HG02885 (cell line): ENCODE data around the gene TNXB.
"Not testable (repeated sequence)": the region's sequence is repeated elsewhere in the genome, so short reads cannot be mapped to it uniquely, and the experiment has no call there.

ENCODE experiments used
- ATAC-seq: cut with Tn5 transposase; IDR thresholded peaks from one replicate; pipeline ENCODE4 v1.9.1; 2021; ENCODE audit warnings: mild to moderate bottlenecking; ENCODE audit not compliant: unreplicated experiment, poor library complexity

TNXB gene

GRCh38 chr6:32113386-32114352 lies 4.5 kb upstream of the TNXB start:
- no peak for ATAC-seq

GRCh38 chr6:32112431-32112980 lies 3.4 kb upstream of the TNXB start:
- no peak for ATAC-seq

GRCh38 chr6:32111424-32112066 lies 2.4 kb upstream of the TNXB start:
- no peak for ATAC-seq

GRCh38 chr6:32110632-32111031 lies 1.5 kb upstream of the TNXB start:
- no peak for ATAC-seq

- no peak for ATAC-seq
Observed at GRCh38 chr6:32109765-32110160, 625 bp upstream of the TNXB start.

GRCh38 chr6:32108727-32109113 lies 418 bp downstream of the TNXB start:
- ATAC-seq = no peak

- ATAC-seq = no peak
Observed at GRCh38 chr6:32108094-32108627, 977 bp downstream of the TNXB start.

- ATAC-seq = no peak
Observed at GRCh38 chr6:32107406-32107805, 1.7 kb downstream of the TNXB start.

- no peak for ATAC-seq
Observed at GRCh38 chr6:32105433-32105832, 3.7 kb downstream of the TNXB start.

GRCh38 chr6:32102255-32102654 lies 6.9 kb downstream of the TNXB start:
- ATAC-seq = no peak

GRCh38 chr6:32100251-32100650 lies 8.9 kb downstream of the TNXB start:
- ATAC-seq = not testable (repeated sequence)

- no peak for ATAC-seq
Observed at GRCh38 chr6:32097364-32097763, 11.8 kb downstream of the TNXB start.

- no peak for ATAC-seq
Observed at GRCh38 chr6:32096394-32097258, 12.5 kb downstream of the TNXB start.

- ATAC-seq = no peak
Observed at GRCh38 chr6:32096087-32096393, 13.1 kb downstream of the TNXB start.

- ATAC-seq = no peak
Observed at GRCh38 chr6:32095338-32096086, 13.6 kb downstream of the TNXB start.

GRCh38 chr6:32092760-32093497 lies 16.2 kb downstream of the TNXB start:
- ATAC-seq = no peak

GRCh38 chr6:32089082-32089828 lies 19.9 kb downstream of the TNXB start:
- no peak for ATAC-seq

GRCh38 chr6:32088487-32089049 lies 20.6 kb downstream of the TNXB start:
- ATAC-seq = no peak
